GM23338 (cell line): ENCODE results near the gene FAM117B. TPM values are rescaled to one million over a fixed set of nuclear protein-coding genes. Genes with fewer than 3 reads are reported as not detected.

Experiments used
- ATAC-seq: fragments of 200-7000 bp; cut with Tn5 transposase; 3 replicates; pipeline ENCODE4 v1.9.1; 2020
- DNase-seq: peaks from one replicate; pipeline ENCODE4 v3.0.0-alpha.2; 2015; ENCODE audit warnings: low spot score
- H2AFZ ChIP-seq: fragments of 200-600 bp; sonication (generic); 2 replicates; pipeline ENCODE4 v1.8.0; 2016; ENCODE audit warnings: antibody characterized with exemption, mild to moderate bottlenecking, moderate library complexity
- H3F3A ChIP-seq: fragments of 200-600 bp; sonication (generic); replicated peaks from 2 replicates; pipeline ENCODE4 v1.8.0; 2017; ENCODE audit warnings: antibody characterized with exemption, mixed run types, low read depth
- H3K27ac ChIP-seq: fragments of 200-600 bp; sonication (generic); 2 replicates; pipeline ENCODE4 v1.6.1; 2016; ENCODE audit warnings: low read depth
- H3K27me3 ChIP-seq: fragments of 200-600 bp; sonication (generic); 2 replicates; pipeline ENCODE4 v1.8.0; 2016; ENCODE audit warnings: mild to moderate bottlenecking, mixed run types, moderate library complexity; ENCODE audit not compliant: insufficient read depth
- H3K36me3 ChIP-seq: fragments of 200-600 bp; sonication (generic); 2 replicates; pipeline ENCODE4 v1.8.0; 2016; ENCODE audit warnings: mild to moderate bottlenecking; ENCODE audit not compliant: insufficient read depth
- H3K4me1 ChIP-seq: fragments of 200-600 bp; sonication (generic); 2 replicates; pipeline ENCODE4 v1.8.0; 2016; ENCODE audit warnings: mild to moderate bottlenecking, moderate library complexity; ENCODE audit not compliant: insufficient read depth
- H3K4me2 ChIP-seq: fragments of 200-600 bp; sonication (generic); 2 replicates; pipeline ENCODE4 v1.7.1; 2017; ENCODE audit warnings: mixed run types
- H3K4me3 ChIP-seq: fragments of 200-600 bp; sonication (generic); 2 replicates; pipeline ENCODE4 v1.6.1; 2016; ENCODE audit warnings: mixed run types
- H3K79me2 ChIP-seq: fragments of 200-600 bp; sonication (generic); replicated peaks from 2 replicates; pipeline ENCODE4 v1.8.0; 2017; ENCODE audit warnings: mild to moderate bottlenecking; ENCODE audit not compliant: insufficient read depth
- H3K9me2 ChIP-seq: fragments of 200-600 bp; sonication (generic); 2 replicates; pipeline ENCODE4 v1.8.0; 2017; ENCODE audit not compliant: insufficient read depth
- H4K20me1 ChIP-seq: fragments of 200-600 bp; sonication (generic); replicated peaks from 2 replicates; pipeline ENCODE4 v1.8.0; 2017; ENCODE audit warnings: mild to moderate bottlenecking; ENCODE audit not compliant: insufficient read depth
- H3K27ac Mint-ChIP-seq: 2 replicates; pipeline ENCODE4 v1.8.0; 2020; ENCODE audit warnings: inconsistent platforms, mild to moderate bottlenecking, moderate library complexity, mixed read lengths
- H3K27me3 Mint-ChIP-seq: 3 replicates; pipeline ENCODE4 v1.8.0; 2022; ENCODE audit warnings: low read depth, mild to moderate bottlenecking, moderate library complexity, mixed read lengths, inconsistent platforms; ENCODE audit not compliant: insufficient read depth, poor library complexity
- H3K36me3 Mint-ChIP-seq: 3 replicates; pipeline ENCODE4 v1.8.0; 2021; ENCODE audit warnings: low read depth, mild to moderate bottlenecking, inconsistent platforms, moderate library complexity, mixed read lengths
- H3K4me1 Mint-ChIP-seq: 3 replicates; pipeline ENCODE4 v1.8.0; 2020; ENCODE audit warnings: mild to moderate bottlenecking, inconsistent platforms, mixed read lengths
- H3K4me3 Mint-ChIP-seq: 3 replicates; pipeline ENCODE4 v1.8.0; 2021; ENCODE audit warnings: moderate library complexity, mild to moderate bottlenecking, inconsistent platforms, mixed read lengths
- H3K9me3 Mint-ChIP-seq: 3 replicates; pipeline ENCODE4 v1.8.0; 2020; ENCODE audit warnings: moderate library complexity, mild to moderate bottlenecking, inconsistent platforms, mixed read lengths
- EZH2phosphoT487 ChIP-seq: fragments of 200-600 bp; sonication (generic); IDR thresholded peaks from one replicate; pipeline ENCODE4 v1.8.1; 2018; ENCODE audit warnings: antibody characterized with exemption; ENCODE audit not compliant: unreplicated experiment
- JUNB ChIP-seq: IDR thresholded peaks from one replicate; pipeline ENCODE4 v1.6.1; 2016; ENCODE audit warnings: antibody characterized with exemption; ENCODE audit not compliant: unreplicated experiment
- REST ChIP-seq: IDR thresholded peaks from one replicate; pipeline ENCODE4 v1.6.1; 2018; ENCODE audit warnings: antibody characterized with exemption; ENCODE audit not compliant: unreplicated experiment
- STAT1 ChIP-seq: IDR thresholded peaks from one replicate; pipeline ENCODE4 v1.6.1; 2016; ENCODE audit warnings: antibody characterized with exemption; ENCODE audit not compliant: unreplicated experiment
- ZNF331 ChIP-seq: fragments of 250-450 bp; sonication (Bioruptor Pico); IDR thresholded peaks from 2 replicates; pipeline ENCODE4 v1.5.0; 2020; ENCODE audit warnings: low read depth, mild to moderate bottlenecking, moderate library complexity
- polyA plus RNA-seq: library from polyadenylated mRNA; unstranded; fragments of >200 nt; fragmentation: Nextera tagmentation; extraction: Ambion mirVana; gene quantifications from 2 replicates; pipeline ENCODE4 v1.2.1, GENCODE V29; 2016
- total RNA-seq: library from RNA; depleted of rRNA; stranded (reverse); fragments of >200 nt; shearing (Covaris generic); gene quantifications from 2 replicates; pipeline ENCODE4 v1.2.3, GENCODE V29; 2014
- TF ChIP-seq, protein P1 (sequence below): fragments of 250-450 bp; sonication (Bioruptor Pico); IDR thresholded peaks from 2 replicates; pipeline ENCODE4 v1.5.0; 2020; ENCODE audit warnings: mild to moderate bottlenecking, moderate library complexity

The FAM117B gene
- total and polyA plus RNA-seq, 2 experiments from 2014 or later = 8.4 to 23.0 TPM

GRCh38 chr2:202778217-202778616, 143.4 kb downstream of the FAM117B start:
- no peaks in the 10 kb centered on the region for H3K4me1 Mint-ChIP-seq
- H3K27ac Mint-ChIP-seq = no peak overlapping the region
- ATAC-seq (no peak), DNase-seq (no peak)
- H3K27me3 Mint-ChIP-seq = no peaks in the 10 kb centered on the region
- no peak overlapping the region; the same call in 1 of the 2 replicates for H3K27ac ChIP-seq
- no peaks in the 10 kb centered on the region for H3K9me3 Mint-ChIP-seq
- H3K36me3 ChIP-seq = no peaks in the 10 kb centered on the region
- no peak overlapping the region for H2AFZ ChIP-seq
- H3K9me2 ChIP-seq = no peaks in the 10 kb centered on the region
- no peaks in the 10 kb centered on the region for H3K79me2 ChIP-seq
- peaks cover 16% of the 10 kb centered on the region; the same call in 2 of the 3 replicates for H3K36me3 Mint-ChIP-seq
- H3K4me3 Mint-ChIP-seq = no peak overlapping the region
- TF ChIP-seq STAT1 (no peak), EZH2phosphoT487 (no peak), JUNB (no peak), REST (no peak), ZNF331 (CRISPR knock-in tag) (no peak)
- TF ChIP-seq, protein P1, sequence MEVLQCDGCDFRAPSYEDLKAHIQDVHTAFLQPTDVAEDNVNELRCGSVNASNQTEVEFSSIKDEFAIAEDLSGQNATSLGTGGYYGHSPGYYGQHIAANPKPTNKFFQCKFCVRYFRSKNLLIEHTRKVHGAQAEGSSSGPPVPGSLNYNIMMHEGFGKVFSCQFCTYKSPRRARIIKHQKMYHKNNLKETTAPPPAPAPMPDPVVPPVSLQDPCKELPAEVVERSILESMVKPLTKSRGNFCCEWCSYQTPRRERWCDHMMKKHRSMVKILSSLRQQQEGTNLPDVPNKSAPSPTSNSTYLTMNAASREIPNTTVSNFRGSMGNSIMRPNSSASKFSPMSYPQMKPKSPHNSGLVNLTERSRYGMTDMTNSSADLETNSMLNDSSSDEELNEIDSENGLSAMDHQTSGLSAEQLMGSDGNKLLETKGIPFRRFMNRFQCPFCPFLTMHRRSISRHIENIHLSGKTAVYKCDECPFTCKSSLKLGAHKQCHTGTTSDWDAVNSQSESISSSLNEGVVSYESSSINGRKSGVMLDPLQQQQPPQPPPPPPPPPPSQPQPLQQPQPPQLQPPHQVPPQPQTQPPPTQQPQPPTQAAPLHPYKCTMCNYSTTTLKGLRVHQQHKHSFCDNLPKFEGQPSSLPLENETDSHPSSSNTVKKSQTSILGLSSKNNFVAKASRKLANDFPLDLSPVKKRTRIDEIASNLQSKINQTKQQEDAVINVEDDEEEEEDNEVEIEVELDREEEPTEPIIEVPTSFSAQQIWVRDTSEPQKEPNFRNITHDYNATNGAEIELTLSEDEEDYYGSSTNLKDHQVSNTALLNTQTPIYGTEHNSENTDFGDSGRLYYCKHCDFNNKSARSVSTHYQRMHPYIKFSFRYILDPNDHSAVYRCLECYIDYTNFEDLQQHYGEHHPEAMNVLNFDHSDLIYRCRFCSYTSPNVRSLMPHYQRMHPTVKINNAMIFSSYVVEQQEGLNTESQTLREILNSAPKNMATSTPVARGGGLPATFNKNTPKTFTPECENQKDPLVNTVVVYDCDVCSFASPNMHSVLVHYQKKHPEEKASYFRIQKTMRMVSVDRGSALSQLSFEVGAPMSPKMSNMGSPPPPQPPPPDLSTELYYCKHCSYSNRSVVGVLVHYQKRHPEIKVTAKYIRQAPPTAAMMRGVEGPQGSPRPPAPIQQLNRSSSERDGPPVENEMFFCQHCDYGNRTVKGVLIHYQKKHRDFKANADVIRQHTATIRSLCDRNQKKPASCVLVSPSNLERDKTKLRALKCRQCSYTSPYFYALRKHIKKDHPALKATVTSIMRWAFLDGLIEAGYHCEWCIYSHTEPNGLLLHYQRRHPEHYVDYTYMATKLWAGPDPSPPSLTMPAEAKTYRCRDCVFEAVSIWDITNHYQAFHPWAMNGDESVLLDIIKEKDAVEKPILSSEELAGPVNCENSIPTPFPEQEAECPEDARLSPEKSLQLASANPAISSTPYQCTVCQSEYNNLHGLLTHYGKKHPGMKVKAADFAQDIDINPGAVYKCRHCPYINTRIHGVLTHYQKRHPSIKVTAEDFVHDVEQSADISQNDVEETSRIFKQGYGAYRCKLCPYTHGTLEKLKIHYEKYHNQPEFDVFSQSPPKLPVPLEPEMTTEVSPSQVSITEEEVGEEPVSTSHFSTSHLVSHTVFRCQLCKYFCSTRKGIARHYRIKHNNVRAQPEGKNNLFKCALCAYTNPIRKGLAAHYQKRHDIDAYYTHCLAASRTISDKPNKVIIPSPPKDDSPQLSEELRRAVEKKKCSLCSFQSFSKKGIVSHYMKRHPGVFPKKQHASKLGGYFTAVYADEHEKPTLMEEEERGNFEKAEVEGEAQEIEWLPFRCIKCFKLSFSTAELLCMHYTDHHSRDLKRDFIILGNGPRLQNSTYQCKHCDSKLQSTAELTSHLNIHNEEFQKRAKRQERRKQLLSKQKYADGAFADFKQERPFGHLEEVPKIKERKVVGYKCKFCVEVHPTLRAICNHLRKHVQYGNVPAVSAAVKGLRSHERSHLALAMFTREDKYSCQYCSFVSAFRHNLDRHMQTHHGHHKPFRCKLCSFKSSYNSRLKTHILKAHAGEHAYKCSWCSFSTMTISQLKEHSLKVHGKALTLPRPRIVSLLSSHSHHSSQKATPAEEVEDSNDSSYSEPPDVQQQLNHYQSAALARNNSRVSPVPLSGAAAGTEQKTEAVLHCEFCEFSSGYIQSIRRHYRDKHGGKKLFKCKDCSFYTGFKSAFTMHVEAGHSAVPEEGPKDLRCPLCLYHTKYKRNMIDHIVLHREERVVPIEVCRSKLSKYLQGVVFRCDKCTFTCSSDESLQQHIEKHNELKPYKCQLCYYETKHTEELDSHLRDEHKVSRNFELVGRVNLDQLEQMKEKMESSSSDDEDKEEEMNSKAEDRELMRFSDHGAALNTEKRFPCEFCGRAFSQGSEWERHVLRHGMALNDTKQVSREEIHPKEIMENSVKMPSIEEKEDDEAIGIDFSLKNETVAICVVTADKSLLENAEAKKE (CRISPR knock-in tag) = no peak
- no peak overlapping the region for H3K4me3 ChIP-seq
- no peaks in the 10 kb centered on the region for H3K4me1 ChIP-seq
- H3K27me3 ChIP-seq = no peaks in the 10 kb centered on the region
- no peaks in the 10 kb centered on the region for H4K20me1 ChIP-seq
- H3F3A ChIP-seq = no peaks in the 10 kb centered on the region
- H3K4me2 ChIP-seq = no peak overlapping the region
